DOHH2 (cell line): ENCODE data around the gene CDH6.

ENCODE experiments used
- H3F3A ChIP-seq: fragments of 200-600 bp; sonication (generic), shearing (Covaris generic); 2 replicates; pipeline ENCODE4 v1.6.0; 2016; ENCODE audit warnings: antibody characterized with exemption, mild to moderate bottlenecking; ENCODE audit not compliant: control insufficient read depth, insufficient read depth
- H3K27ac ChIP-seq: fragments of 200-600 bp; sonication (generic); 2 replicates; pipeline ENCODE4 v1.5.1; 2014; ENCODE audit warnings: low read depth, mild to moderate bottlenecking, low read length, moderate library complexity
- H3K27me3 ChIP-seq: fragments of 200-600 bp; sonication (generic); 2 replicates; pipeline ENCODE4 v1.6.1; 2014; ENCODE audit warnings: mild to moderate bottlenecking, low read length, mixed read lengths; ENCODE audit not compliant: control insufficient read depth
- H3K36me3 ChIP-seq: fragments of 200-600 bp; sonication (generic); 2 replicates; pipeline ENCODE4 v1.6.1; 2014; ENCODE audit warnings: mild to moderate bottlenecking, low read length, moderate library complexity, mixed read lengths; ENCODE audit not compliant: control insufficient read depth
- H3K4me1 ChIP-seq: fragments of 200-600 bp; sonication (generic); 2 replicates; pipeline ENCODE4 v1.6.1; 2014; ENCODE audit warnings: mild to moderate bottlenecking, low read length, mixed read lengths; ENCODE audit not compliant: control insufficient read depth
- H3K4me2 ChIP-seq: fragments of 200-600 bp; sonication (generic); 2 replicates; pipeline ENCODE4 v1.6.0; 2014; ENCODE audit warnings: mild to moderate bottlenecking, low read length, moderate library complexity
- H3K4me3 ChIP-seq: fragments of 200-600 bp; sonication (generic); 2 replicates; pipeline ENCODE4 v1.5.1; 2014; ENCODE audit warnings: mild to moderate bottlenecking, low read length, mixed read lengths
- H3K79me2 ChIP-seq: fragments of 200-600 bp; sonication (generic); 2 replicates; pipeline ENCODE4 v1.6.1; 2014; ENCODE audit warnings: mild to moderate bottlenecking, low read length, mixed read lengths; ENCODE audit not compliant: control insufficient read depth
- H3K9me2 ChIP-seq: fragments of 200-600 bp; sonication (generic); replicated peaks from 2 replicates; pipeline ENCODE4 v1.6.1; 2014; ENCODE audit warnings: mild to moderate bottlenecking, low read length, mixed read lengths; ENCODE audit not compliant: control insufficient read depth
- H3K9me3 ChIP-seq: fragments of 200-600 bp; sonication (generic); 2 replicates; pipeline ENCODE4 v1.6.1; 2014; ENCODE audit warnings: antibody characterized with exemption, low read length, mixed read lengths; ENCODE audit not compliant: control insufficient read depth, insufficient read depth
- H4K20me1 ChIP-seq: fragments of 200-600 bp; sonication (generic); 2 replicates; pipeline ENCODE4 v1.6.0; 2014; ENCODE audit warnings: low read depth, mild to moderate bottlenecking, antibody characterized with exemption, low read length, moderate library complexity; ENCODE audit not compliant: control insufficient read depth, insufficient read depth
- CTCF ChIP-seq: fragments of 200-600 bp; sonication (generic); IDR thresholded peaks from one replicate; pipeline ENCODE4 v1.5.1; 2014; ENCODE audit warnings: antibody characterized with exemption, mild to moderate bottlenecking, low read depth, low read length; ENCODE audit not compliant: poor library complexity, severe bottlenecking
- EZH2phosphoT487 ChIP-seq: fragments of 200-600 bp; sonication (generic); IDR thresholded peaks from 2 replicates; pipeline ENCODE4 v1.6.1; 2017; ENCODE audit warnings: borderline replicate concordance, mild to moderate bottlenecking, antibody characterized with exemption, low read length, moderate library complexity, mixed read lengths

CDH6 gene

GRCh38 chr5:31235381-31235780 is 41.9 kb downstream of the CDH6 start:
- Histone ChIP-seq H4K20me1 (no peaks in the 10 kb centered on the region), H3K79me2 (no peaks in the 10 kb centered on the region), H3K27ac (no peak overlapping the region), H3K4me1 (peaks cover 12% of the 10 kb centered on the region), H3K27me3 (no peaks in the 10 kb centered on the region), H3K4me3 (no peak overlapping the region), H3K4me2 (peak overlapping the region; percentile 41), H3K9me2 (no peaks in the 10 kb centered on the region), H3F3A (no peaks in the 10 kb centered on the region), H3K36me3 (no peaks in the 10 kb centered on the region), H3K9me3 (no peaks in the 10 kb centered on the region)
- no peak for TF ChIP-seq EZH2phosphoT487
- TF ChIP-seq CTCF = no peak

GRCh38 chr5:31236339-31236738 is 42.9 kb downstream of the CDH6 start:
- no peaks in the 10 kb centered on the region for H3K9me3 ChIP-seq
- no peaks in the 10 kb centered on the region for H3K27me3 ChIP-seq
- no peak overlapping the region for H3K4me2 ChIP-seq
- H4K20me1 ChIP-seq = no peaks in the 10 kb centered on the region
- no peaks in the 10 kb centered on the region for H3K79me2 ChIP-seq
- H3F3A ChIP-seq = no peaks in the 10 kb centered on the region
- no peak for TF ChIP-seq EZH2phosphoT487
- no peaks in the 10 kb centered on the region for H3K36me3 ChIP-seq
- H3K4me1 ChIP-seq = peaks cover 12% of the 10 kb centered on the region
- H3K27ac ChIP-seq = no peak overlapping the region
- H3K9me2 ChIP-seq = no peaks in the 10 kb centered on the region
- no peak overlapping the region for H3K4me3 ChIP-seq

- Histone ChIP-seq H3K4me1 (peaks cover 12% of the 10 kb centered on the region), H3K27ac (no peak overlapping the region), H3K4me2 (no peak overlapping the region), H3K9me3 (no peaks in the 10 kb centered on the region), H3F3A (no peaks in the 10 kb centered on the region), H3K36me3 (no peaks in the 10 kb centered on the region), H3K4me3 (no peak overlapping the region), H3K79me2 (no peaks in the 10 kb centered on the region), H4K20me1 (no peaks in the 10 kb centered on the region), H3K27me3 (no peaks in the 10 kb centered on the region), H3K9me2 (no peaks in the 10 kb centered on the region)
- no peak for TF ChIP-seq EZH2phosphoT487
Measured at GRCh38 chr5:31237174-31237573, 43.7 kb downstream of the CDH6 start.

- Histone ChIP-seq H3K9me3 (no peaks in the 10 kb centered on the region), H3K4me2 (no peak overlapping the region), H3K27ac (no peak overlapping the region), H3K4me1 (peaks cover 6% of the 10 kb centered on the region), H4K20me1 (no peaks in the 10 kb centered on the region), H3K9me2 (no peaks in the 10 kb centered on the region), H3K27me3 (no peaks in the 10 kb centered on the region), H3K79me2 (no peaks in the 10 kb centered on the region), H3K36me3 (no peaks in the 10 kb centered on the region), H3F3A (no peaks in the 10 kb centered on the region), H3K4me3 (no peak overlapping the region)
- TF ChIP-seq CTCF = no peak
- no peak for TF ChIP-seq EZH2phosphoT487
Measured at GRCh38 chr5:31238497-31238896, 45.0 kb downstream of the CDH6 start.
